Measurements from ENCODE around the gene ZNF736. TPM values are rescaled to one million over a fixed set of nuclear protein-coding genes. Genes with fewer than 3 reads are reported as not detected.

ZNF736 gene
- total RNA-seq, 1 donor from 2014 or later, result 22.2 TPM

Other genes starting within 250 kb of the ZNF736 start
- not detected in 2 replicates for gene ZNF735, start 106.8 kb upstream of the ZNF736 start, total RNA-seq
- gene ZNF679, start 85.5 kb upstream of the ZNF736 start, total RNA-seq, result not detected in 2 replicates
- gene ZNF680, start 249.1 kb downstream of the ZNF736 start, total RNA-seq, result 8.8 and 11.2 TPM in 2 replicates

Measured in T-helper 2 cell treated with Interferon-gamma antibody and Interleukin-4, amounts not matched to agents 100 ng/mL and 5 ng/mL, for 36 hours (primary cell).